ENCODE data around the gene SHC3. TPM values are rescaled to one million over a fixed set of nuclear protein-coding genes. Genes with fewer than 3 reads are reported as not detected.

Gene SHC3
- total and polyA plus RNA-seq, 12 donors = 0.15 to 0.71 (median 0.33) TPM

GRCh38 chr9:89000973-89001916 is 177.4 kb downstream of the SHC3 start:
- H3K9me3 ChIP-seq = no peaks in the 10 kb centered on the region
- intact Hi-C loops (cut with DNase I) = loop anchor here in 9 of 10 donors (1.0 to 10.0 kb wide), 12 partner anchors 126 to 409 kb away; no protein-coding TSS in a partner anchor
- DNase-seq (peak; percentile 87 to 91), ATAC-seq (peak; percentile 55 to 86 (median 80))
- H3K4me3 ChIP-seq = peak overlapping the region in 2 of 10 donors; percentile 4 to 19
- H3K27me3 ChIP-seq = peaks cover 0 to 8% (median 0%) of the 10 kb centered on the region in 7 donors
- 27 to 30% methylated on average over 52 of the region's 52 CpGs for WGBS, 2 donors
- peak; percentile 58 to 89 (median 79) for TF ChIP-seq CTCF (IDR thresholded peaks at IDR 0.05)
- peak overlapping the region in 7 of 10 donors; percentile 15 to 75 (median 43) for H3K27ac ChIP-seq
- peaks cover 0 to 46% (median 0%) of the 10 kb centered on the region in 9 donors for H3K36me3 ChIP-seq
- peaks cover 12 to 46% (median 38%) of the 10 kb centered on the region in 9 donors for H3K4me1 ChIP-seq

- H3K9me3 ChIP-seq = no peaks in the 10 kb centered on the region
- DNase-seq (no peak), ATAC-seq (peak in 2 of 8 donors; percentile 10 to 17)
- 57 to 61% methylated on average over 9 of the region's 9 CpGs for WGBS, 2 donors
- intact Hi-C loops (cut with DNase I) = loop anchor here in 8 of 10 donors (2.0 to 10.0 kb wide), 10 partner anchors 126 to 408 kb away; no protein-coding TSS in a partner anchor
- H3K27ac ChIP-seq = peak overlapping the region in 7 of 10 donors; percentile 15 to 75 (median 43)
- H3K4me3 ChIP-seq = no peak overlapping the region
- peaks cover 0 to 8% (median 0%) of the 10 kb centered on the region in 7 donors for H3K27me3 ChIP-seq
- H3K4me1 ChIP-seq = peaks cover 12 to 53% (median 40%) of the 10 kb centered on the region in 9 donors
- H3K36me3 ChIP-seq = peaks cover 0 to 52% (median 0%) of the 10 kb centered on the region in 9 donors
- no peak for TF ChIP-seq CTCF (IDR thresholded peaks at IDR 0.05)
These were observed 178.2 kb downstream of the SHC3 start for GRCh38 chr9:89000371-89000781.

- H3K9me3 ChIP-seq = no peaks in the 10 kb centered on the region
- 33 to 43% methylated on average over 9 of the region's 9 CpGs for WGBS, 2 donors
These were observed 179.7 kb downstream of the SHC3 start for GRCh38 chr9:88998911-88999310.

More at GRCh38 chr9:88998911-88999310, 179.7 kb downstream of the SHC3 start:
- peak; percentile 62 to 95 (median 78) for ATAC-seq
- TF ChIP-seq CTCF (IDR thresholded peaks at IDR 0.05) = no peak
- peak; percentile 75 to 78 for DNase-seq
- H3K27ac ChIP-seq = peak overlapping the region in 9 of 10 donors; percentile 8 to 66 (median 57)
- intact Hi-C loops (cut with DNase I) = loop anchor here in 7 of 10 donors (2.0 to 10.0 kb wide), 10 partner anchors 50 to 344 kb away; no protein-coding TSS in a partner anchor
- H3K36me3 ChIP-seq = peaks cover 0 to 38% (median 0%) of the 10 kb centered on the region in 9 donors
- no peak overlapping the region for H3K4me3 ChIP-seq
- H3K4me1 ChIP-seq = peaks cover 14 to 59% (median 53%) of the 10 kb centered on the region in 9 donors
- H3K27me3 ChIP-seq = peaks cover 0 to 16% (median 0%) of the 10 kb centered on the region in 7 donors
